Right atrium auricular region (tissue), 2 donors: ENCODE data around the gene CDH3. TPM values are rescaled to one million over a fixed set of nuclear protein-coding genes. Genes with fewer than 3 reads are reported as not detected.

ENCODE experiments used
- DNase-seq: peaks from one replicate; pipeline ENCODE4 v3.0.0-alpha.2; 2019; ENCODE audit warnings: low spot score
- H3K27ac ChIP-seq, 2 donors: fragments of 200-600 bp; sonication (generic); 1 replicate in 1 of 2; 2 replicates in 1 of 2; pipeline ENCODE4 v1.5.1; 2016 to 2019
- H3K27me3 ChIP-seq, 2 donors: fragments of 200-600 bp; sonication (generic); one replicate each; pipeline versions ENCODE4 v1.5.1 to v1.6.0; 2017 to 2019
- H3K36me3 ChIP-seq: fragments of 200-600 bp; sonication (generic); one replicate; pipeline ENCODE4 v1.5.1; 2016
- H3K4me1 ChIP-seq, 2 donors: fragments of 200-600 bp; sonication (generic); one replicate each; pipeline versions ENCODE4 v1.5.1 to v1.6.0; 2017 to 2019
- H3K4me3 ChIP-seq, 2 donors: fragments of 200-600 bp; sonication (generic); 1 replicate in 1 of 2; 2 replicates in 1 of 2; pipeline ENCODE4 v1.5.1; 2017 to 2019; ENCODE audit warnings: mild to moderate bottlenecking in 1 of 2, moderate library complexity in 1 of 2
- H3K9me3 ChIP-seq, 2 donors: fragments of 200-600 bp; sonication (generic); one replicate each; pipeline ENCODE4 v1.5.1; 2019
- total RNA-seq, 2 donors: library from RNA; depleted of rRNA; stranded (reverse); fragments of >200 nt; gene quantifications; one replicate each; pipeline ENCODE4 v1.1.0, GENCODE V29; 2016
- TF ChIP-seq, protein P1 (sequence below), 2 donors: fragments of 200-600 bp; sonication (generic); IDR thresholded peaks; one replicate each; pipeline ENCODE4 v1.5.1; 2019; ENCODE audit warnings: antibody characterized with exemption in 2 of 2

CDH3 gene
- total RNA-seq, 2 donors from 2014 or later, result 1.7 to 3.5 TPM

DNA sequence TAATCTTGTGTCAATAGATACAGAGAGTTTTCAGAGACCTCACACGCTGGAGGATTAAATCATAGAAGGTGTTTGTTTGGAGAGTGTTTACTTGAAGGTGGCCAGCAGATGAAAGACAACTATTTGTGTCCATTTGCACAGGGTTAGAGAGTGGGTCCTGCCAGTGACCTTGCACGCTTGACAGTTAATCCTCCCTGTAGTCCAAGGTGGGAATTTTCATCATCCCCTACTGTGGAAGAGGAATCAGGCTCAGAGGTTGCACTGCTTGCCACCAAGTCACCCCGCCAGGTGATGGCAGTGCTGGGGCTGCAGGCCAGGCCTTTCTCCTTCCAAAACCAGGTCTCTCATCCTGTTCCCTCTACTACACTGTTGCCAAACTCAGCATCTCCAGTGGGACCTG is 104.3 kb downstream of the CDH3 start:
- H3K4me3 ChIP-seq, result no peak overlapping the region
- H3K4me1 ChIP-seq, result no peaks in the 10 kb centered on the region
- TF ChIP-seq, protein P1, sequence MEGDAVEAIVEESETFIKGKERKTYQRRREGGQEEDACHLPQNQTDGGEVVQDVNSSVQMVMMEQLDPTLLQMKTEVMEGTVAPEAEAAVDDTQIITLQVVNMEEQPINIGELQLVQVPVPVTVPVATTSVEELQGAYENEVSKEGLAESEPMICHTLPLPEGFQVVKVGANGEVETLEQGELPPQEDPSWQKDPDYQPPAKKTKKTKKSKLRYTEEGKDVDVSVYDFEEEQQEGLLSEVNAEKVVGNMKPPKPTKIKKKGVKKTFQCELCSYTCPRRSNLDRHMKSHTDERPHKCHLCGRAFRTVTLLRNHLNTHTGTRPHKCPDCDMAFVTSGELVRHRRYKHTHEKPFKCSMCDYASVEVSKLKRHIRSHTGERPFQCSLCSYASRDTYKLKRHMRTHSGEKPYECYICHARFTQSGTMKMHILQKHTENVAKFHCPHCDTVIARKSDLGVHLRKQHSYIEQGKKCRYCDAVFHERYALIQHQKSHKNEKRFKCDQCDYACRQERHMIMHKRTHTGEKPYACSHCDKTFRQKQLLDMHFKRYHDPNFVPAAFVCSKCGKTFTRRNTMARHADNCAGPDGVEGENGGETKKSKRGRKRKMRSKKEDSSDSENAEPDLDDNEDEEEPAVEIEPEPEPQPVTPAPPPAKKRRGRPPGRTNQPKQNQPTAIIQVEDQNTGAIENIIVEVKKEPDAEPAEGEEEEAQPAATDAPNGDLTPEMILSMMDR (IDR thresholded peaks at IDR 0.05), result no peak
- H3K9me3 ChIP-seq, result no peaks in the 10 kb centered on the region
- no peak for DNase-seq
- H3K27ac ChIP-seq, result no peak overlapping the region
- H3K36me3 ChIP-seq, result no peaks in the 10 kb centered on the region
- H3K27me3 ChIP-seq, result no peaks in the 10 kb centered on the region

Other genes starting within 250 kb of the CDH3 start
- gene SMPD3, start 196.8 kb upstream of the CDH3 start, total RNA-seq, result 1 to 10 TPM; 3.0 to 4.4 TPM
- gene ZFP90, start 106.0 kb upstream of the CDH3 start, total RNA-seq, result 10 to 100 TPM in 1 of 2 donors, 1 to 10 TPM in 1; 9.1 to 20.0 TPM
- 1 to 10 TPM in 1 of 2 donors, under 1 TPM in 1; 0.93 to 1.4 TPM for gene CDH1, start 92.0 kb downstream of the CDH3 start, total RNA-seq
- gene TANGO6, start 198.2 kb downstream of the CDH3 start, total RNA-seq, result 10 to 100 TPM in 1 of 2 donors, 1 to 10 TPM in 1; 6.4 to 10.9 TPM